DOHH2 (cell line): ENCODE data around the gene CYP2E1.

Experiments
- H3F3A ChIP-seq: fragments of 200-600 bp; sonication (generic), shearing (Covaris generic); 2 replicates; pipeline ENCODE4 v1.6.0; 2016; ENCODE audit warnings: antibody characterized with exemption, mild to moderate bottlenecking; ENCODE audit not compliant: control insufficient read depth, insufficient read depth
- H3K27ac ChIP-seq: fragments of 200-600 bp; sonication (generic); 2 replicates; pipeline ENCODE4 v1.5.1; 2014; ENCODE audit warnings: low read depth, mild to moderate bottlenecking, low read length, moderate library complexity
- H3K27me3 ChIP-seq: fragments of 200-600 bp; sonication (generic); 2 replicates; pipeline ENCODE4 v1.6.1; 2014; ENCODE audit warnings: mild to moderate bottlenecking, low read length, mixed read lengths; ENCODE audit not compliant: control insufficient read depth
- H3K36me3 ChIP-seq: fragments of 200-600 bp; sonication (generic); 2 replicates; pipeline ENCODE4 v1.6.1; 2014; ENCODE audit warnings: mild to moderate bottlenecking, low read length, moderate library complexity, mixed read lengths; ENCODE audit not compliant: control insufficient read depth
- H3K4me1 ChIP-seq: fragments of 200-600 bp; sonication (generic); 2 replicates; pipeline ENCODE4 v1.6.1; 2014; ENCODE audit warnings: mild to moderate bottlenecking, low read length, mixed read lengths; ENCODE audit not compliant: control insufficient read depth
- H3K4me2 ChIP-seq: fragments of 200-600 bp; sonication (generic); 2 replicates; pipeline ENCODE4 v1.6.0; 2014; ENCODE audit warnings: mild to moderate bottlenecking, low read length, moderate library complexity
- H3K4me3 ChIP-seq: fragments of 200-600 bp; sonication (generic); 2 replicates; pipeline ENCODE4 v1.5.1; 2014; ENCODE audit warnings: mild to moderate bottlenecking, low read length, mixed read lengths
- H3K79me2 ChIP-seq: fragments of 200-600 bp; sonication (generic); 2 replicates; pipeline ENCODE4 v1.6.1; 2014; ENCODE audit warnings: mild to moderate bottlenecking, low read length, mixed read lengths; ENCODE audit not compliant: control insufficient read depth
- H3K9me2 ChIP-seq: fragments of 200-600 bp; sonication (generic); replicated peaks from 2 replicates; pipeline ENCODE4 v1.6.1; 2014; ENCODE audit warnings: mild to moderate bottlenecking, low read length, mixed read lengths; ENCODE audit not compliant: control insufficient read depth
- H3K9me3 ChIP-seq: fragments of 200-600 bp; sonication (generic); 2 replicates; pipeline ENCODE4 v1.6.1; 2014; ENCODE audit warnings: antibody characterized with exemption, low read length, mixed read lengths; ENCODE audit not compliant: control insufficient read depth, insufficient read depth
- H4K20me1 ChIP-seq: fragments of 200-600 bp; sonication (generic); 2 replicates; pipeline ENCODE4 v1.6.0; 2014; ENCODE audit warnings: low read depth, mild to moderate bottlenecking, antibody characterized with exemption, low read length, moderate library complexity; ENCODE audit not compliant: control insufficient read depth, insufficient read depth
- EZH2phosphoT487 ChIP-seq: fragments of 200-600 bp; sonication (generic); IDR thresholded peaks from 2 replicates; pipeline ENCODE4 v1.6.1; 2017; ENCODE audit warnings: borderline replicate concordance, mild to moderate bottlenecking, antibody characterized with exemption, low read length, moderate library complexity, mixed read lengths
- TF ChIP-seq, protein P1 (sequence below): fragments of 200-600 bp; sonication (generic); IDR thresholded peaks from one replicate; pipeline ENCODE4 v1.5.1; 2014; ENCODE audit warnings: antibody characterized with exemption, mild to moderate bottlenecking, low read depth, low read length; ENCODE audit not compliant: poor library complexity, severe bottlenecking

Gene CYP2E1

GRCh38 chr10:133530506-133530905 lies 3.3 kb downstream of the CYP2E1 start:
- no peaks in the 10 kb centered on the region for H3K36me3 ChIP-seq
- no peaks in the 10 kb centered on the region for H3K4me1 ChIP-seq
- no peak overlapping the region for H3K4me2 ChIP-seq
- H3K27me3 ChIP-seq = no peaks in the 10 kb centered on the region
- H3F3A ChIP-seq = no peaks in the 10 kb centered on the region
- H3K27ac ChIP-seq = no peak overlapping the region
- H4K20me1 ChIP-seq = no peaks in the 10 kb centered on the region
- H3K79me2 ChIP-seq = no peaks in the 10 kb centered on the region
- H3K4me3 ChIP-seq = no peak overlapping the region
- H3K9me2 ChIP-seq = no peaks in the 10 kb centered on the region
- no peaks in the 10 kb centered on the region for H3K9me3 ChIP-seq
- no peak for TF ChIP-seq EZH2phosphoT487
- TF ChIP-seq, protein P1, sequence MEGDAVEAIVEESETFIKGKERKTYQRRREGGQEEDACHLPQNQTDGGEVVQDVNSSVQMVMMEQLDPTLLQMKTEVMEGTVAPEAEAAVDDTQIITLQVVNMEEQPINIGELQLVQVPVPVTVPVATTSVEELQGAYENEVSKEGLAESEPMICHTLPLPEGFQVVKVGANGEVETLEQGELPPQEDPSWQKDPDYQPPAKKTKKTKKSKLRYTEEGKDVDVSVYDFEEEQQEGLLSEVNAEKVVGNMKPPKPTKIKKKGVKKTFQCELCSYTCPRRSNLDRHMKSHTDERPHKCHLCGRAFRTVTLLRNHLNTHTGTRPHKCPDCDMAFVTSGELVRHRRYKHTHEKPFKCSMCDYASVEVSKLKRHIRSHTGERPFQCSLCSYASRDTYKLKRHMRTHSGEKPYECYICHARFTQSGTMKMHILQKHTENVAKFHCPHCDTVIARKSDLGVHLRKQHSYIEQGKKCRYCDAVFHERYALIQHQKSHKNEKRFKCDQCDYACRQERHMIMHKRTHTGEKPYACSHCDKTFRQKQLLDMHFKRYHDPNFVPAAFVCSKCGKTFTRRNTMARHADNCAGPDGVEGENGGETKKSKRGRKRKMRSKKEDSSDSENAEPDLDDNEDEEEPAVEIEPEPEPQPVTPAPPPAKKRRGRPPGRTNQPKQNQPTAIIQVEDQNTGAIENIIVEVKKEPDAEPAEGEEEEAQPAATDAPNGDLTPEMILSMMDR = no peak

- Histone ChIP-seq H3K9me3 (no peaks in the 10 kb centered on the region), H3K9me2 (no peaks in the 10 kb centered on the region), H4K20me1 (no peaks in the 10 kb centered on the region), H3K36me3 (no peaks in the 10 kb centered on the region), H3K4me3 (no peak overlapping the region), H3K4me2 (no peak overlapping the region), H3K27ac (no peak overlapping the region), H3K79me2 (no peaks in the 10 kb centered on the region), H3F3A (no peaks in the 10 kb centered on the region), H3K27me3 (no peaks in the 10 kb centered on the region), H3K4me1 (no peaks in the 10 kb centered on the region)
- TF ChIP-seq EZH2phosphoT487 = no peak
- TF ChIP-seq, protein P1 = no peak
These were observed 5.7 kb downstream of the CYP2E1 start for GRCh38 chr10:133532871-133533270.

DNA sequence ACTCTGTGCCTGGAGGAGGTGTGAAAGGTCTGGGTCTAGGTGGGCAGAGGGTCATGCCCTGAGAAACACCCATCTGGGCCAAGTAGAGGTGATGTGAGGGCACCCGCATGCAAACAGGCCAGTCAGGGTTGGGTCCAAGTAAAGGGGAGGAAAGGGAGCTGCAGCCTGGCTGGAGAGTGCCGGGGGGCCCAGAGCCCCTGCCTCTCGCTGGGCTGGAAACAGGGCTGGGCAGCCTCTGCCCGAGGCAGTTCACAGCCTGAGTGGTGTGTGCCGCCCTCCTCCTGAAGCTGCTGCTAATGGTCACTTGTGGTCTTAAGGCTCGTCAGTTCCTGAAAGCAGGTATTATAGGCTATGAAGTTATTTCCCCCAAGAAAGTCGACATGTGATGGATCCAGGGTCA lies 7.3 kb downstream of the CYP2E1 start:
- no peaks in the 10 kb centered on the region for H3K27me3 ChIP-seq
- no peak overlapping the region for H3K4me2 ChIP-seq
- no peak overlapping the region for H3K27ac ChIP-seq
- no peaks in the 10 kb centered on the region for H3K9me3 ChIP-seq
- no peaks in the 10 kb centered on the region for H3K4me1 ChIP-seq
- H3K36me3 ChIP-seq = no peaks in the 10 kb centered on the region
- TF ChIP-seq, protein P1 = no peak
- TF ChIP-seq EZH2phosphoT487 = no peak
- H3F3A ChIP-seq = no peaks in the 10 kb centered on the region
- no peaks in the 10 kb centered on the region for H3K9me2 ChIP-seq
- no peaks in the 10 kb centered on the region for H3K79me2 ChIP-seq
- H4K20me1 ChIP-seq = no peaks in the 10 kb centered on the region
- no peak overlapping the region for H3K4me3 ChIP-seq

GRCh38 chr10:133536198-133536597 lies 9.0 kb downstream of the CYP2E1 start:
- no peak overlapping the region for H3K4me2 ChIP-seq
- no peak overlapping the region for H3K27ac ChIP-seq
- H4K20me1 ChIP-seq = no peaks in the 10 kb centered on the region
- no peaks in the 10 kb centered on the region for H3K79me2 ChIP-seq
- no peaks in the 10 kb centered on the region for H3K9me3 ChIP-seq
- H3K4me3 ChIP-seq = no peak overlapping the region
- no peaks in the 10 kb centered on the region for H3K36me3 ChIP-seq
- no peaks in the 10 kb centered on the region for H3F3A ChIP-seq
- no peak for TF ChIP-seq EZH2phosphoT487
- H3K4me1 ChIP-seq = no peaks in the 10 kb centered on the region
- no peaks in the 10 kb centered on the region for H3K9me2 ChIP-seq
- H3K27me3 ChIP-seq = peaks cover 2% of the 10 kb centered on the region; the same call in 1 of the 2 replicates
